H1 (cell line): ENCODE results near the gene WBP4. TPM values are rescaled to one million over a fixed set of nuclear protein-coding genes. Genes with fewer than 3 reads are reported as not detected.

Experiments used
- KDM5A ChIP-seq: fragments of 200-600 bp; IDR thresholded peaks from 2 replicates; pipeline ENCODE4 v1.7.1; 2012; ENCODE audit warnings: mild to moderate bottlenecking, low read length, inconsistent platforms, mixed read lengths
- MAFK ChIP-seq: IDR thresholded peaks from 2 replicates; pipeline ENCODE4 v1.6.1; 2012; ENCODE audit warnings: low read depth, mild to moderate bottlenecking, improper control_type of control experiment, low read length
- POU5F1 ChIP-seq: IDR thresholded peaks from 2 replicates; pipeline ENCODE4 v1.6.1; 2011; ENCODE audit warnings: low read depth, mild to moderate bottlenecking, low read length, moderate library complexity
- TCF12 ChIP-seq: IDR thresholded peaks from 2 replicates; pipeline ENCODE4 v1.6.1; 2011; ENCODE audit warnings: low read depth, mild to moderate bottlenecking, low read length
- polyA plus RNA-seq, 7 experiments: library from polyadenylated mRNA; depleted of rRNA in 3 of 7; stranded (reverse) in 5 of 7; unstranded in 2 of 7; fragments of >200 nt in 5 of 7; fragments of 200-250 nt in 2 of 7; gene quantifications; 1 replicate in 5 of 7; 2 replicates in 1 of 7; 4 replicates in 1 of 7; pipeline versions ENCODE4 v1.2.1 to v1.2.3, GENCODE V29; 2011 to 2013; ENCODE audit warnings: missing spikeins in 2 of 7, mixed read lengths in 2 of 7
- total RNA-seq: library from RNA; stranded (reverse); fragmentation: NEBNext Ultra II Directional; extraction: Animal tissue kit (Norgen Biotek cat#: 25700); gene quantifications from 2 replicates; pipeline ENCODE4 v1.2.1, GENCODE V29; 2021

The WBP4 gene
- total and polyA plus RNA-seq, 2 of the 8 experiments (the other 6 are each of a cell fraction or from before 2014, with no cell fraction given), result 3.0 to 10.0 TPM

DNA sequence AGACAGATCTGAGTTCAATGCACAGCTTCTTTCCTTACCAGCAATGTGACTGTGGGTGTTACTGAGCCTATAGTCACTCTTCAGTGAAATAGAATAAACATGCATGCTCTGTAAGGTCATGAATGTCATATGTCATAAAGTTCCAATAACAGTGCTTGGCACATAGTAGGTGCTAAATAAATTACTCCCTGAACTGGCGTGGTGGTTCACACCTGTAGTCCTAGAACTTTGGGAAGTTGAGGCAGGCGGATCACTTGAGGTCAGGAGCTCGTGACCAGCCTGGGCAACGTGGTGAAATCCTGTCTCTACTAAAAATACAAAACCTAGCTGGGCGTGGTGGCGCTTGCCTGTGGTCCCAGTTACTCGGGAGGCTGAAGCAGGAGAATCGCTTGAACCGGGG lies 13.2 kb downstream of the WBP4 start (continued):
- TF ChIP-seq TCF12, result no peak
- TF ChIP-seq MAFK, result no peak
- TF ChIP-seq POU5F1, result no peak
- TF ChIP-seq KDM5A, result no peak
